WTC11 (cell line): ENCODE measurements around the gene FCHSD2. TPM values are rescaled to one million over a fixed set of nuclear protein-coding genes. Genes with fewer than 3 reads are reported as not detected.

Experiments
- ATAC-seq: fragments of 200-7000 bp; cut with Tn5 transposase; 2 replicates; pipeline ENCODE4 v1.10.0; 2021; ENCODE audit warnings: mild to moderate bottlenecking, moderate library complexity
- CTCF ChIA-PET: fragments of 300-600 bp; sonication (Branson Sonifier 250); formaldehyde crosslinking; loops from one replicate; lab custom pipeline; 2021; ENCODE audit warnings: antibody characterized with exemption; lab: Charles Lee
- POLR2A ChIA-PET: fragments of 350-600 bp; sonication (Branson Sonifier 250); formaldehyde crosslinking; loops from one replicate; lab custom pipeline; 2021; ENCODE audit warnings: antibody characterized with exemption; lab: Charles Lee
- DNase-seq: peaks from one replicate; pipeline ENCODE4 v3.0.0; 2021; ENCODE audit warnings: low spot score
- H3K27ac Mint-ChIP-seq: 2 replicates; pipeline ENCODE4 v1.8.0; 2021; ENCODE audit warnings: mixed read lengths
- H3K27me3 Mint-ChIP-seq: 2 replicates; pipeline ENCODE4 v1.8.0; 2021; ENCODE audit warnings: low read depth, mild to moderate bottlenecking, moderate library complexity, mixed read lengths
- H3K36me3 Mint-ChIP-seq: 2 replicates; pipeline ENCODE4 v1.8.0; 2021; ENCODE audit warnings: mixed read lengths
- H3K4me1 Mint-ChIP-seq: 2 replicates; pipeline ENCODE4 v1.8.0; 2022; ENCODE audit warnings: mixed read lengths
- H3K4me3 Mint-ChIP-seq: 2 replicates; pipeline ENCODE4 v1.8.0; 2021; ENCODE audit warnings: mild to moderate bottlenecking, moderate library complexity, mixed read lengths
- H3K9me3 Mint-ChIP-seq: 2 replicates; pipeline ENCODE4 v1.8.0; 2021; ENCODE audit warnings: mixed read lengths
- ATF1 ChIP-seq: sonication (generic); formaldehyde crosslinking; IDR thresholded peaks from 2 replicates; pipeline ENCODE4 v1.8.1; 2023; ENCODE audit warnings: mild to moderate bottlenecking, moderate library complexity, missing genetic modification reagents
- CREB1 ChIP-seq: sonication (generic); formaldehyde crosslinking; IDR thresholded peaks from 2 replicates; pipeline ENCODE4 v1.8.0; 2023; ENCODE audit warnings: mild to moderate bottlenecking, missing genetic modification reagents
- CREM ChIP-seq: sonication (generic); formaldehyde crosslinking; IDR thresholded peaks from 2 replicates; pipeline ENCODE4 v1.8.1; 2022; ENCODE audit warnings: mild to moderate bottlenecking, missing genetic modification reagents, moderate library complexity
- FOXJ3 ChIP-seq: sonication (generic); formaldehyde crosslinking; IDR thresholded peaks from 2 replicates; pipeline ENCODE4 v1.9.0; 2021; ENCODE audit warnings: missing genetic modification reagents, mild to moderate bottlenecking, borderline replicate concordance
- GRHL2 ChIP-seq: fragments of 250-450 bp; sonication (Bioruptor Pico); IDR thresholded peaks from 2 replicates; pipeline ENCODE4 v1.8.0; 2022; ENCODE audit warnings: mild to moderate bottlenecking, moderate library complexity; ENCODE audit not compliant: insufficient replicate concordance, severe bottlenecking
- GTF2I ChIP-seq: fragments of 250-450 bp; sonication (Bioruptor Pico); conservative IDR thresholded peaks from 2 replicates; pipeline ENCODE4 v1.4.0; 2021; ENCODE audit warnings: mild to moderate bottlenecking
- SMAD4 ChIP-seq: sonication (generic); formaldehyde crosslinking; IDR thresholded peaks from 2 replicates; pipeline ENCODE4 v1.8.0; 2022; ENCODE audit warnings: mild to moderate bottlenecking, missing genetic modification reagents
- TEAD1 ChIP-seq: sonication (generic); formaldehyde crosslinking; IDR thresholded peaks from 2 replicates; pipeline ENCODE4 v1.8.0; 2022; ENCODE audit warnings: mild to moderate bottlenecking, missing genetic modification reagents
- TEAD4 ChIP-seq: sonication (generic); formaldehyde crosslinking; IDR thresholded peaks from 2 replicates; pipeline ENCODE4 v1.8.0; 2022; ENCODE audit warnings: mild to moderate bottlenecking, missing genetic modification reagents
- TP53 ChIP-seq: sonication (generic); formaldehyde crosslinking; IDR thresholded peaks from 2 replicates; pipeline ENCODE4 v1.8.1; 2023; ENCODE audit warnings: mild to moderate bottlenecking, missing genetic modification reagents
- ZNF263 ChIP-seq: sonication (generic); formaldehyde crosslinking; IDR thresholded peaks from 2 replicates; pipeline ENCODE4 v1.8.1; 2022; ENCODE audit warnings: low read depth, mild to moderate bottlenecking, moderate library complexity, missing genetic modification reagents
- total RNA-seq: library from RNA; stranded (reverse); gene quantifications from 3 replicates; pipeline ENCODE4 v1.2.3, GENCODE V29; 2021
- TF ChIP-seq, protein P1 (sequence below): fragments of 250-450 bp; sonication (Bioruptor Pico); conservative IDR thresholded peaks from 2 replicates; pipeline ENCODE4 v1.9.0; 2021; ENCODE audit warnings: mild to moderate bottlenecking
- TF ChIP-seq, protein P2 (sequence below): sonication (generic); formaldehyde crosslinking; IDR thresholded peaks from 2 replicates; pipeline ENCODE4 v1.8.1; 2022; ENCODE audit warnings: low read depth, mild to moderate bottlenecking, moderate library complexity, missing genetic modification reagents, borderline replicate concordance
- TF ChIP-seq, protein P3 (sequence below): fragments of 250-450 bp; sonication (Bioruptor Pico); IDR thresholded peaks from 2 replicates; pipeline ENCODE4 v1.8.0; 2021; ENCODE audit warnings: mild to moderate bottlenecking
- TF ChIP-seq, protein P4 (sequence below): sonication (generic); formaldehyde crosslinking; IDR thresholded peaks from 2 replicates; pipeline ENCODE4 v1.8.1; 2022; ENCODE audit warnings: missing genetic modification reagents, borderline replicate concordance
- TF ChIP-seq, protein P5 (sequence below): fragments of 250-450 bp; sonication (Bioruptor Pico); IDR thresholded peaks from 2 replicates; pipeline ENCODE4 v1.9.0; 2021; ENCODE audit warnings: mild to moderate bottlenecking
- TF ChIP-seq, protein P6 (sequence below): sonication (generic); formaldehyde crosslinking; IDR thresholded peaks from 2 replicates; pipeline ENCODE4 v1.8.0; 2023; ENCODE audit warnings: missing genetic modification reagents
- TF ChIP-seq, protein P7 (sequence below): sonication (generic); formaldehyde crosslinking; IDR thresholded peaks from 2 replicates; pipeline ENCODE4 v1.8.0; 2022; ENCODE audit warnings: mild to moderate bottlenecking, missing genetic modification reagents
- TF ChIP-seq, protein P8 (sequence below): sonication (generic); formaldehyde crosslinking; IDR thresholded peaks from 2 replicates; pipeline ENCODE4 v1.8.0; 2022; ENCODE audit warnings: missing genetic modification reagents
- TF ChIP-seq, protein P9 (sequence below): sonication (generic); formaldehyde crosslinking; IDR thresholded peaks from 2 replicates; pipeline ENCODE4 v1.8.0; 2022; ENCODE audit warnings: mild to moderate bottlenecking, missing genetic modification reagents

Gene FCHSD2
- total RNA-seq, 1 experiment from 2014 or later: 10.1 TPM

DNA sequence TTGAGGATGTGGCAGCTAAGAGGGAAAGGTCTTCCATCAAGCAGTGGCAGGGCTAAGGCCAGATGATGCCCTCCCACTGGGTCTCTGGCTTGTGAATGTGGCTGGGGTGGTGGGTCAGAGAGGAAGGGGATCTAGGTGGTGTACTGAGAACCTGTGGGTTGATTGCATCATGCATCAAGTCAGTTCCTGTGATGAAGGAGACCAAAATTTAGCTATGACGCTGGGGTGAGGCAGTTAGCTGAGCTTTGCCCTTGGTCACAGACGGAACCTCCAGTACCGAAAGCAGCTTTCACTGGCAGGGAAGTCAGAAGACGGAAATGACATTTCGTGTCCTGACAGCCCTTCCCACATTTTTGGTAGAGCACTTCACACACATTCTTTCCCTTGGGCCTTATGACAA lies 307.2 kb downstream of the FCHSD2 start:
- H3K27me3 Mint-ChIP-seq: peaks cover 6% of the 10 kb centered on the region
- ATAC-seq (no peak), DNase-seq (no peak)
- peaks cover 9% of the 10 kb centered on the region for H3K4me1 Mint-ChIP-seq
- ChIA-PET POLR2A (no interaction called here), CTCF (interaction anchor here (1.2 to 8.7 kb wide), 2 partner anchors 343 to 516 kb away, joined by 3 to 83 read pairs; no protein-coding TSS in a partner anchor)
- no peak overlapping the region for H3K27ac Mint-ChIP-seq
- TF ChIP-seq ATF1 (CRISPR knock-in tag) (no peak), CREB1 (no peak), TEAD1 (CRISPR knock-in tag) (no peak), TP53 (CRISPR knock-in tag) (no peak), GRHL2 (CRISPR knock-in tag) (no peak), FOXJ3 (CRISPR knock-in tag) (no peak), GTF2I (CRISPR knock-in tag) (no peak), CREM (CRISPR knock-in tag) (no peak), ZNF263 (CRISPR knock-in tag) (no peak), TEAD4 (CRISPR knock-in tag) (no peak), SMAD4 (no peak)
- TF ChIP-seq, protein P1, sequence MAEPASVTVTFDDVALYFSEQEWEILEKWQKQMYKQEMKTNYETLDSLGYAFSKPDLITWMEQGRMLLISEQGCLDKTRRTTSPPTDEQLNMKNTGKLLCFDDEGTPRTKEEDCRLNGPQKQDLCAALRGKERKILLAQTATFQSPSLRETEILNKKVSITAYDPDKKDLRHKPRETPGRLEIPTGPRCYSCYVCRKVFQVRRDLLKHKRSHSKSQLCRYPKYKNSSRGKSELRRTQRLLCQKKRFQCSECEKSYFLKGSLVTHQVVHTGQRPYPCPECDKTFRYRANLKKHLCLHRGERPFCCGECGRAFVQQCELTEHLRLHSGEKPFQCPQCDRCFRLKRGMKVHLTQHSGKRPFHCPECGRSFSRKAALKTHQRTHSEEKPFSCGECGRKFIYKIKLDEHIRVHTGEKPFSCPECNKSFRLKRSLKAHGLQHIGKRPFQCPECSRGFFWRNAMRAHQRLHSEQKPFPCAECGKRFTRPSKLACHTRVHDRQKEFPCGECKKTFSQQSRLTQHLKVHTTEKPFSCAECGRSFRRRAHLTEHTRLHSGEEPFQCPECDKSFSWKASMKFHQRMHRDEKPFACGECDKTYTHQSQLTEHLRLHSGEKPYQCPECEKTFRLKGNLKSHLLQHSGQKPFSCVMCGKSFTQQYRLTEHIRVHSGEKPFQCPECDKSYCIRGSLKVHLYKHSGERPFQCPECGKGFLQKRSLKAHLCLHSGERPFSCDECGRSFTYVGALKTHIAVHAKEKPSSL: no peak
- TF ChIP-seq, protein P2, sequence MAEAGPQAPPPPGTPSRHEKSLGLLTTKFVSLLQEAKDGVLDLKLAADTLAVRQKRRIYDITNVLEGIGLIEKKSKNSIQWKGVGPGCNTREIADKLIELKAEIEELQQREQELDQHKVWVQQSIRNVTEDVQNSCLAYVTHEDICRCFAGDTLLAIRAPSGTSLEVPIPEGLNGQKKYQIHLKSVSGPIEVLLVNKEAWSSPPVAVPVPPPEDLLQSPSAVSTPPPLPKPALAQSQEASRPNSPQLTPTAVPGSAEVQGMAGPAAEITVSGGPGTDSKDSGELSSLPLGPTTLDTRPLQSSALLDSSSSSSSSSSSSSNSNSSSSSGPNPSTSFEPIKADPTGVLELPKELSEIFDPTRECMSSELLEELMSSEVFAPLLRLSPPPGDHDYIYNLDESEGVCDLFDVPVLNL (CRISPR knock-in tag): no peak
- TF ChIP-seq, protein P3, sequence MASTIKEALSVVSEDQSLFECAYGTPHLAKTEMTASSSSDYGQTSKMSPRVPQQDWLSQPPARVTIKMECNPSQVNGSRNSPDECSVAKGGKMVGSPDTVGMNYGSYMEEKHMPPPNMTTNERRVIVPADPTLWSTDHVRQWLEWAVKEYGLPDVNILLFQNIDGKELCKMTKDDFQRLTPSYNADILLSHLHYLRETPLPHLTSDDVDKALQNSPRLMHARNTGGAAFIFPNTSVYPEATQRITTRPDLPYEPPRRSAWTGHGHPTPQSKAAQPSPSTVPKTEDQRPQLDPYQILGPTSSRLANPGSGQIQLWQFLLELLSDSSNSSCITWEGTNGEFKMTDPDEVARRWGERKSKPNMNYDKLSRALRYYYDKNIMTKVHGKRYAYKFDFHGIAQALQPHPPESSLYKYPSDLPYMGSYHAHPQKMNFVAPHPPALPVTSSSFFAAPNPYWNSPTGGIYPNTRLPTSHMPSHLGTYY (CRISPR knock-in tag): no peak
- TF ChIP-seq, protein P4, sequence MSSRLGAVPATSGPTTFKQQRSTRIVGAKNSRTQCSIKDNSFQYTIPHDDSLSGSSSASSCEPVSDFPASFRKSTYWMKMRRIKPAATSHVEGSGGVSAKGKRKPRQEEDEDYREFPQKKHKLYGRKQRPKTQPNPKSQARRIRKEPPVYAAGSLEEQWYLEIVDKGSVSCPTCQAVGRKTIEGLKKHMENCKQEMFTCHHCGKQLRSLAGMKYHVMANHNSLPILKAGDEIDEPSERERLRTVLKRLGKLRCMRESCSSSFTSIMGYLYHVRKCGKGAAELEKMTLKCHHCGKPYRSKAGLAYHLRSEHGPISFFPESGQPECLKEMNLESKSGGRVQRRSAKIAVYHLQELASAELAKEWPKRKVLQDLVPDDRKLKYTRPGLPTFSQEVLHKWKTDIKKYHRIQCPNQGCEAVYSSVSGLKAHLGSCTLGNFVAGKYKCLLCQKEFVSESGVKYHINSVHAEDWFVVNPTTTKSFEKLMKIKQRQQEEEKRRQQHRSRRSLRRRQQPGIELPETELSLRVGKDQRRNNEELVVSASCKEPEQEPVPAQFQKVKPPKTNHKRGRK (CRISPR knock-in tag): no peak
- TF ChIP-seq, protein P5, sequence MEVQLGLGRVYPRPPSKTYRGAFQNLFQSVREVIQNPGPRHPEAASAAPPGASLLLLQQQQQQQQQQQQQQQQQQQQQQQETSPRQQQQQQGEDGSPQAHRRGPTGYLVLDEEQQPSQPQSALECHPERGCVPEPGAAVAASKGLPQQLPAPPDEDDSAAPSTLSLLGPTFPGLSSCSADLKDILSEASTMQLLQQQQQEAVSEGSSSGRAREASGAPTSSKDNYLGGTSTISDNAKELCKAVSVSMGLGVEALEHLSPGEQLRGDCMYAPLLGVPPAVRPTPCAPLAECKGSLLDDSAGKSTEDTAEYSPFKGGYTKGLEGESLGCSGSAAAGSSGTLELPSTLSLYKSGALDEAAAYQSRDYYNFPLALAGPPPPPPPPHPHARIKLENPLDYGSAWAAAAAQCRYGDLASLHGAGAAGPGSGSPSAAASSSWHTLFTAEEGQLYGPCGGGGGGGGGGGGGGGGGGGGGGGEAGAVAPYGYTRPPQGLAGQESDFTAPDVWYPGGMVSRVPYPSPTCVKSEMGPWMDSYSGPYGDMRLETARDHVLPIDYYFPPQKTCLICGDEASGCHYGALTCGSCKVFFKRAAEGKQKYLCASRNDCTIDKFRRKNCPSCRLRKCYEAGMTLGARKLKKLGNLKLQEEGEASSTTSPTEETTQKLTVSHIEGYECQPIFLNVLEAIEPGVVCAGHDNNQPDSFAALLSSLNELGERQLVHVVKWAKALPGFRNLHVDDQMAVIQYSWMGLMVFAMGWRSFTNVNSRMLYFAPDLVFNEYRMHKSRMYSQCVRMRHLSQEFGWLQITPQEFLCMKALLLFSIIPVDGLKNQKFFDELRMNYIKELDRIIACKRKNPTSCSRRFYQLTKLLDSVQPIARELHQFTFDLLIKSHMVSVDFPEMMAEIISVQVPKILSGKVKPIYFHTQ (CRISPR knock-in tag): no peak
- TF ChIP-seq, protein P6, sequence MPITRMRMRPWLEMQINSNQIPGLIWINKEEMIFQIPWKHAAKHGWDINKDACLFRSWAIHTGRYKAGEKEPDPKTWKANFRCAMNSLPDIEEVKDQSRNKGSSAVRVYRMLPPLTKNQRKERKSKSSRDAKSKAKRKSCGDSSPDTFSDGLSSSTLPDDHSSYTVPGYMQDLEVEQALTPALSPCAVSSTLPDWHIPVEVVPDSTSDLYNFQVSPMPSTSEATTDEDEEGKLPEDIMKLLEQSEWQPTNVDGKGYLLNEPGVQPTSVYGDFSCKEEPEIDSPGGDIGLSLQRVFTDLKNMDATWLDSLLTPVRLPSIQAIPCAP (CRISPR knock-in tag): no peak
- TF ChIP-seq, protein P7, sequence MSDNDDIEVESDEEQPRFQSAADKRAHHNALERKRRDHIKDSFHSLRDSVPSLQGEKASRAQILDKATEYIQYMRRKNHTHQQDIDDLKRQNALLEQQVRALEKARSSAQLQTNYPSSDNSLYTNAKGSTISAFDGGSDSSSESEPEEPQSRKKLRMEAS (CRISPR knock-in tag): no peak
- TF ChIP-seq, protein P8, sequence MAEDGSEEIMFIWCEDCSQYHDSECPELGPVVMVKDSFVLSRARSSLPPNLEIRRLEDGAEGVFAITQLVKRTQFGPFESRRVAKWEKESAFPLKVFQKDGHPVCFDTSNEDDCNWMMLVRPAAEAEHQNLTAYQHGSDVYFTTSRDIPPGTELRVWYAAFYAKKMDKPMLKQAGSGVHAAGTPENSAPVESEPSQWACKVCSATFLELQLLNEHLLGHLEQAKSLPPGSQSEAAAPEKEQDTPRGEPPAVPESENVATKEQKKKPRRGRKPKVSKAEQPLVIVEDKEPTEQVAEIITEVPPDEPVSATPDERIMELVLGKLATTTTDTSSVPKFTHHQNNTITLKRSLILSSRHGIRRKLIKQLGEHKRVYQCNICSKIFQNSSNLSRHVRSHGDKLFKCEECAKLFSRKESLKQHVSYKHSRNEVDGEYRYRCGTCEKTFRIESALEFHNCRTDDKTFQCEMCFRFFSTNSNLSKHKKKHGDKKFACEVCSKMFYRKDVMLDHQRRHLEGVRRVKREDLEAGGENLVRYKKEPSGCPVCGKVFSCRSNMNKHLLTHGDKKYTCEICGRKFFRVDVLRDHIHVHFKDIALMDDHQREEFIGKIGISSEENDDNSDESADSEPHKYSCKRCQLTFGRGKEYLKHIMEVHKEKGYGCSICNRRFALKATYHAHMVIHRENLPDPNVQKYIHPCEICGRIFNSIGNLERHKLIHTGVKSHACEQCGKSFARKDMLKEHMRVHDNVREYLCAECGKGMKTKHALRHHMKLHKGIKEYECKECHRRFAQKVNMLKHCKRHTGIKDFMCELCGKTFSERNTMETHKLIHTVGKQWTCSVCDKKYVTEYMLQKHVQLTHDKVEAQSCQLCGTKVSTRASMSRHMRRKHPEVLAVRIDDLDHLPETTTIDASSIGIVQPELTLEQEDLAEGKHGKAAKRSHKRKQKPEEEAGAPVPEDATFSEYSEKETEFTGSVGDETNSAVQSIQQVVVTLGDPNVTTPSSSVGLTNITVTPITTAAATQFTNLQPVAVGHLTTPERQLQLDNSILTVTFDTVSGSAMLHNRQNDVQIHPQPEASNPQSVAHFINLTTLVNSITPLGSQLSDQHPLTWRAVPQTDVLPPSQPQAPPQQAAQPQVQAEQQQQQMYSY: no peak
- TF ChIP-seq, protein P9, sequence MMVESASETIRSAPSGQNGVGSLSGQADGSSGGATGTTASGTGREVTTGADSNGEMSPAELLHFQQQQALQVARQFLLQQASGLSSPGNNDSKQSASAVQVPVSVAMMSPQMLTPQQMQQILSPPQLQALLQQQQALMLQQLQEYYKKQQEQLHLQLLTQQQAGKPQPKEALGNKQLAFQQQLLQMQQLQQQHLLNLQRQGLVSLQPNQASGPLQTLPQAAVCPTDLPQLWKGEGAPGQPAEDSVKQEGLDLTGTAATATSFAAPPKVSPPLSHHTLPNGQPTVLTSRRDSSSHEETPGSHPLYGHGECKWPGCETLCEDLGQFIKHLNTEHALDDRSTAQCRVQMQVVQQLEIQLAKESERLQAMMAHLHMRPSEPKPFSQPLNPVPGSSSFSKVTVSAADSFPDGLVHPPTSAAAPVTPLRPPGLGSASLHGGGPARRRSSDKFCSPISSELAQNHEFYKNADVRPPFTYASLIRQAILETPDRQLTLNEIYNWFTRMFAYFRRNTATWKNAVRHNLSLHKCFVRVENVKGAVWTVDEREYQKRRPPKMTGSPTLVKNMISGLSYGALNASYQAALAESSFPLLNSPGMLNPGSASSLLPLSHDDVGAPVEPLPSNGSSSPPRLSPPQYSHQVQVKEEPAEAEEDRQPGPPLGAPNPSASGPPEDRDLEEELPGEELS (CRISPR knock-in tag): no peak
- H3K36me3 Mint-ChIP-seq: no peaks in the 10 kb centered on the region
- no peak overlapping the region for H3K4me3 Mint-ChIP-seq
- H3K9me3 Mint-ChIP-seq: no peaks in the 10 kb centered on the region
